SK-N-SH treated with all-trans-retinoic acid at 6 μM for 48 hours (cell line): ENCODE results near the gene INPP4B.

Experiments used
- CREB5 ChIP-seq: fragments of 250-450 bp; sonication (Bioruptor Pico); IDR thresholded peaks from 2 replicates; pipeline ENCODE4 v1.5.1; 2020; ENCODE audit warnings: low read depth, mild to moderate bottlenecking, moderate library complexity
- CSDC2 ChIP-seq: fragments of 250-450 bp; sonication (Bioruptor Pico); IDR thresholded peaks from 2 replicates; pipeline ENCODE4 v1.5.0; 2020; ENCODE audit warnings: mild to moderate bottlenecking, moderate library complexity
- PATZ1 ChIP-seq: fragments of 250-450 bp; sonication (Bioruptor Pico); IDR thresholded peaks from 2 replicates; pipeline ENCODE4 v1.8.0; 2020; ENCODE audit warnings: mild to moderate bottlenecking, moderate library complexity, borderline replicate concordance
- PPARA ChIP-seq: fragments of 250-450 bp; sonication (Bioruptor Pico); IDR thresholded peaks from 2 replicates; pipeline ENCODE4 v1.5.0; 2020; ENCODE audit warnings: mild to moderate bottlenecking, borderline replicate concordance
- RARB ChIP-seq: fragments of 250-450 bp; sonication (Bioruptor Pico); IDR thresholded peaks from 2 replicates; pipeline ENCODE4 v1.8.0; 2021; ENCODE audit warnings: mild to moderate bottlenecking, moderate library complexity
- TCF4 ChIP-seq: fragments of 250-450 bp; sonication (Bioruptor Pico); IDR thresholded peaks from 2 replicates; pipeline ENCODE4 v1.8.0; 2021; ENCODE audit warnings: mild to moderate bottlenecking, moderate library complexity, borderline replicate concordance
- ZFP30 ChIP-seq: fragments of 450-650 bp; formaldehyde crosslinking; IDR thresholded peaks from 2 replicates; pipeline ENCODE4 v1.5.0; 2022; ENCODE audit warnings: mild to moderate bottlenecking, moderate library complexity
- ZNF8 ChIP-seq: fragments of 450-650 bp; formaldehyde crosslinking; IDR thresholded peaks from 2 replicates; pipeline ENCODE4 v1.5.0; 2020; ENCODE audit warnings: mild to moderate bottlenecking, moderate library complexity

DNA sequence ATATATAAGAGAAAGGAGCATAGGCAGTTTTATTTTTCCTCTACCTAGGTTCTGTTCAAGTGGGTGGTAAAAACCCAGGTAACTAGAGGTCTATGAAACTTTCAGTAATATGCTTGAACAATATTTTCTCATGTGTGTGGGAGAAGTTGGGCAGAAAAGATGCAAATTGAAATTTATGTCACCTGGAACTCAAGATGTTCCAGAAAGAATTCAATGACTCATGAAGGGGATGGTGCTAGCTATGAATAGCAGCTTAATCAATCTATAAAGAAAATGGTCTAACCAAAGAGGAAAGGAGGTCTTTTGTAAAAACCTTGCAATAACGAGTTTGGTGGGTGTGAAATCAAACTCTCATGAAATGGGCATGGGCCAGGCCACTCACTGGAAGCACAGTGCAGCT, 263.8 kb downstream of the INPP4B start:
- TF ChIP-seq PATZ1 (CRISPR knock-in tag) (no peak), ZNF8 (no peak), CSDC2 (CRISPR knock-in tag) (no peak), PPARA (CRISPR knock-in tag) (no peak), ZFP30 (CRISPR knock-in tag) (no peak), CREB5 (CRISPR knock-in tag) (no peak), RARB (CRISPR knock-in tag) (no peak), TCF4 (no peak)
